Measurements from ENCODE around the gene MAP4K4.
"Not testable (repeated sequence)": the region's sequence is repeated elsewhere in the genome, so short reads cannot be mapped to it uniquely, and the experiment has no call there.

The MAP4K4 gene

DNA sequence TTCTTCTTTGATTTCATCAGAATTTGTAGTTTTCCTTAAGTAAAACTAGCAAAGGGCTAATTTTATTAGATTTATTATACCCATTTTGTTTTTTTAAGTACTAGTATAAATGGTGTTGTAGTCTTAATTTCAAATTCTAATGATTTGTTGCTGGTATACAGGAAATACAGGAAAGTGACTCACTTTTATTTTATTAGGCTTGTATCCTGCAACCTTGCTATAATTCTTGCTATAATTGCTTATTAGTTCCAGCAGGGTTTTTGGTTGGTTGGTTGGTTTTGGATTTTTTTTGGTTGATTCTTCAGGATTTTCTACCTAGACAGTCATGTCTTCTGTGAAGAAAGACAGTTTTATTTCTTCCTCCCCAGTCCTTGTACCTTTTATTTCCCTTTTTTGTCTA lies 183.6 kb downstream of the MAP4K4 start:
- DNase-seq: no peak

DNA sequence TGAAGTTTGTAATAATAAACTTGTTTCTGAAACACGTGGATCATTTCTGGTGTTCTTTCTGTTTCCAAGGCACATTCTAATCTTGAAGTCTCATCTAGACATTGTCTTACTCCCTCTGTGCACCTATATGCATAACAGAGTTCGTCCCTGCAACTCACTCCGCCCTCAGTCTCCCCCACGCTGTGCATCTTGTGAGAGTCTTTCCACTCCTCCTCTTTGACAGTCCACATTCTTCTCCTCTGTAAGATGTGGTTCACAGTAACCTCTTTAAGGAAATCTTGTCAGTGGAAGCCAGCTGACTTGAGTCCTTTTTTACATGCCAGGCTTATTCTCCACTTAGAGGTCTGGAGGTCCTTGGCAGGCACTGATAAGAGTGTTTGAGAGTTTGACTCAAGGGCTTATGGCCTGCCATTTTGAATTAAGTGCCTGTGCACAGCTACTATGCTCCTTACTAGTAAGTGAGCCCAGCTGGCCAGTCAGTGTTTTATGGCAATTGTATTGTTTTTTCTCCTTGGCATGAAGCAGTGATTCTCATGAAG lies 185.3 kb downstream of the MAP4K4 start:
- DNase-seq: no peak

DNA sequence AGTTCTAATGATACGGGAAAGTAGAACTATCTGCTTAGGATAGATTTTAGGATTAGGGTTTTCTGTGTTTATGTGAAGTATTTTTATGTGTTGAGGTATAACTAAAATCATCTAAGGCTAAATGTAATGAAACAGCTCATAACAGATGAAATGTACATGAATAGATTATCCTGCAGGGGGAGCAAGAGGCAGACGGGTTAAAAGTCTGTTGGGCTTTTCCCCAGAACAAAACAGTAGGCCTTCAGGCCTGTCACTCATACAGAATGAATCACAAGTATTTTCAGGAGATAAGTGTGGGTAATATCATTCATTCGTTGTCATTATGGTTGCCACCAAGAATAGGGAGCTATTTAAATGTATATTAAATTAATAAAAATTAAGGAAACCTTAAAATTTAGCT lies 186.4 kb downstream of the MAP4K4 start:
- peak; percentile 38 to 52 for DNase-seq

DNA sequence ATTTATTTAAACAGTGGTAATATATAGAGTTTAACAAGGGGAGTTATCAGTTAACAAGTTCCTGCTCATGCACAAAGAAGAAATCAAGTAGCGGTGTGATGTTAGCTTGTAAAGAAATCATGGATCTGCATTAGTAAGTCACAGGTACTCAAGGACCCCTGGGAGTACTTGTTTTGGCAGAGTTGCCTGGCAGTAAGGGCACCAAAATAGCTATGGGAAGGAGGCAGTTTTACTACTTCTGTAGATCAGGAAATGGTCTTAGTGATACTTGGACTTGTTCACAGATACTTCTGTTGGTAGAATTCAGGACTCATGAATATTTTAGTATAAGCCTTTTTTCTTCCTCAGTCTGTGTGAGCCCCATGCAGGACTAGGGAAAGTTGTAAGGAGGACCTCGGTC lies 186.9 kb downstream of the MAP4K4 start:
- no peak for DNase-seq

DNA sequence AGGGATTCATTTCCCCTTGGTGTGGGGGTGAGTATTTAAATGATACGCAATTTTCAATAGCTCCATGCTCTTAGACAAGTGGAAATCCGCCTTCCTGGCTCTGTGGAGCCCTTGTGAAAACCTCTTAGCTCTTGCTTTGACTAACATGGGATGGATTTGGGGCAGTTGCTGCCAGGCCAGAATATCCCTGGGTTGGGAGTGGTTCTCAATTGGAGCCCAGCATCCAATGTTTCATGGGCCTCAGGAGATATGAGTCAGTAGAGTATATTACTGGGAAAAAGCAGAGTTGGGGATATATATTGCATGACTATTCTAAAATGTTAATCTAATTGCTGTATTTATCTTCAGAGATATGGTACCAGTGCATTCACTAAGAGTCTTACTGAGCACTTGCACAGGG lies 189.8 kb downstream of the MAP4K4 start:
- DNase-seq: no peak

DNA sequence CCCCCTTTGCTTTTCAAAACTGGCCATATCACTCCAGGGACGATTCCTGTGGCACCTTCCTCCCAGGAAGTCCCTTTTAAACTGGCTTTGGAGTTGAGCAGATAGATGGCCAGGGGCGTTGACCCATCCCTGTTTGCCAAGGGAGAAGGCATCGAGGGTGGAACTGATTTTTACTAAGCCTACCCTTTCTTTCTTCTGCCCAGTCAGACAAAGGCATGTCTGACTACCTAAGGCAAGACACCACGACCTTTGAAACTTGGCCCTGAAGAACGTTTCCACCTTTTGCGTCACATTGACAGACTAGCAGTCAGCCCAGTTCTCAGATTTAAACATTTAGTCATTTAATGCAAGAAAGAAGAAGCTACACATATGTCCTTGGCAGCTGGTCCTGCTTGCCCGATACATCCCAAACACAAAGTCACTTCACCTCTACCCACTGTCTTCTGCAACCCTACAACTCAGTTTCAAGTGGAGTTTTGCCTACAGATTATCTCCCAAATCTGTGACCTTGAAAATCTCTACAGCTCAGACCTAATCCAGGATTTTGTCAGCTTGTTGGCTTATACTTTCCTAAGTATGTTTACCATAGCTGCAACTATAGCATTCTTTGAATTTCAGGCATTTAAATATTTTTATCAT lies 192.1 kb downstream of the MAP4K4 start:
- no peak for DNase-seq

DNA sequence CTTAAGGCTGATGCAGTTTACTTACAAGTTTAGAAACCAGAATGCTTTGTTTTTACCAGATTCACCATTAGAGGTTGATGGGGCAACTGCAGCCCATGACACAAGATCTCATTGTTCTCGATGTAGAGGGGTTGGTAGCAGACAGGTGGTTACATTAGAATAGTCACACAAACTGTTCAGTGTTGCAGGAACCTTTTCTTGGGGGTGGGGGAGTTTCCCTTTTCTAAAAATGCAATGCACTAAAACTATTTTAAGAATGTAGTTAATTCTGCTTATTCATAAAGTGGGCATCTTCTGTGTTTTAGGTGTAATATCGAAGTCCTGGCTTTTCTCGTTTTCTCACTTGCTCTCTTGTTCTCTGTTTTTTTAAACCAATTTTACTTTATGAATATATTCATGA lies 194.9 kb downstream of the MAP4K4 start:
- no peak for DNase-seq

DNA sequence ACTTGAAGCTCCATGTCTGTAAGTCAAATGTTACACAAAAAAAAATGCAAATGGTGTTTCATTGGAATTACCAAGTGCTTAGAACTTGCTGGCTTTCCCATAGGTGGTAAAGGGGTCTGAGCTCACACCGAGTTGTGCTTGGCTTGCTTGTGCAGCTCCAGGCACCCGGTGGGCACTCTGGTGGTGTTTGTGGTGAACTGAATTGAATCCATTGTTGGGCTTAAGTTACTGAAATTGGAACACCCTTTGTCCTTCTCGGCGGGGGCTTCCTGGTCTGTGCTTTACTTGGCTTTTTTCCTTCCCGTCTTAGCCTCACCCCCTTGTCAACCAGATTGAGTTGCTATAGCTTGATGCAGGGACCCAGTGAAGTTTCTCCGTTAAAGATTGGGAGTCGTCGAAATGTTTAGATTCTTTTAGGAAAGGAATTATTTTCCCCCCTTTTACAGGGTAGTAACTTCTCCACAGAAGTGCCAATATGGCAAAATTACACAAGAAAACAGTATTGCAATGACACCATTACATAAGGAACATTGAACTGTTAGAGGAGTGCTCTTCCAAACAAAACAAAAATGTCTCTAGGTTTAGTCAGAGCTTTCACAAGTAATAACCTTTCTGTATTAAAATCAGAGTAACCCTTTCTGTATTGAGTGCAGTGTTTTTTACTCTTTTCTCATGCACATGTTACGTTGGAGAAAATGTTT lies 196.3 kb downstream of the MAP4K4 start:
- DNase-seq: no peak

DNA sequence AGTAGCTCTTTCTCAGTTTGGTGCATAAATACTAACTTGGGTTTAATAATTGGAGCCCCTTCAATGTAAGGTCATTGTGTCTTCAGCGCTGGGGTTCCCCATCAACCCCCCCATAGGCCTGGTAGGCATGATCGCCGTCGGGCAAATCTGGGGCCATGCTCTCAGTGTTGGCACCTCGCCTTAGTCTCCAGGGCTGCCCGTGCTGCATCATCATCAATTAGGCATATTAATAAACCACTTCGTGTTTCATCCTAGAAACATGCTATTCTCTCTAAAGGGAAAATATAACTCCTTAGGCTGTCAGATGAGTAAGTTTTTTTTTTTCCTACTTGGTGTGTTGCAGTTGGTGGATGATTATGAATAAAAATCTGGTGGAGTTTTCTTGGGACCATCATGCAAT lies 197.5 kb downstream of the MAP4K4 start:
- DNase-seq: no peak

DNA sequence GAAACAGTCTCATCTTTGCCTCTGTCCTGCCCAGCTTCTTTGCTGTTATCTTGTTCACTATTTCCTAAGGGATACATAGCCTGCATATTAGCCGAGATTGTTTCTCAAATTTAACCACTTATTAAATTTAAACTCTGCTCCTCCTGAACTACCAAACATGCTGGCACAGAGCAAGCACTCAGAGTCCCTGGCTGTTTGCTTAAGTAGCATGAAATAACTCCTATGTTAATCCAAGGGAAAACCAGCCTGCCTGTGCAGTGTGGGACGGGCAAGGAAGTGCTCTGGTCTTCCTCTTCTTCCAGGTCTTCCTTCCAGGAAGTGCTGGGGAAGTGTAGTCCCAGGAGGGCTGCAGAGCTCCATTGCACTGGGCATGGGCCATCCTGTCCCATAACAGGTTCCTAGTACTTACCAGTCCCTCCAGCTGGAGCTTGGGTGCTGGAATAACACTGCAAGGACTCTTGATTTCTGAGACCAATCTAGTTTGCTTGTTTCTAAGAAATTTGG lies 198.4 kb downstream of the MAP4K4 start:
- DNase-seq: no peak

DNA sequence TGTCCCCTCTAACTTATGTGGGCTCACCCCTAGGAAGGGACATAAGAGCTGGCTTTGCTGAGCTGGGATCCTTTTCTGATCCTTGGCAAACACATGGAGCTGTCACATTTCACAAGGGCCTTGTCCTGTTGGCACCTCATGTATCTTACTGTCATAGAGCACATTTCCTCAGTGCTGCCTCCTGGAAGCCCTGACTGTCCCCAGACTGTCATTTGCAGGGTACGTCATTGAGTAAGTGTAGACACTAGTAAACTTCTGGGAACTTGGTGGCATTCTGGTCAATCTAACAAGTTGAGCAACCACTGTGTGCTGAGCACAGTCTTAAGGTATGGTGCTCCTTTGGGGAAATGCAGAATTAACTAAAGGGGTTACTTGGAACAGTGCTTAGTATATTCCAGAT lies 199.8 kb downstream of the MAP4K4 start:
- DNase-seq: no peak

DNA sequence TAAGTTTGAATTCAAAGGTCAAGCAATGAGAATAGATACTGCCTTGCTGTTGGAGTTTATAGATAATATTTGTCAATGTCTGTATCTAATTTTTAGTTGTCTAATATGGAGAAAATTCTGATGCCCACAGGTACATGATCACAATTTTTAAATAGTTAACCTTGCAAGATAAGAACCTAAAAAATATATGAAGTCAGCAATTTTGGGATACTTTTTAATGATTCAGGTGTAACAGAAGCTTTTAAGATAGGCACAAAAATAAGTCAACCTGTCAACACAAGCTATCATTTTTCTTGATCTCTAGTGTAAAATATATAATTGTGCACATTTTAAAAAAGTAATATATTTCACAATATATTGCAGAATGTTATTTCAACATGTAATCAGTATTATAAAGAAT lies 201.8 kb downstream of the MAP4K4 start:
- DNase-seq: no peak

DNA sequence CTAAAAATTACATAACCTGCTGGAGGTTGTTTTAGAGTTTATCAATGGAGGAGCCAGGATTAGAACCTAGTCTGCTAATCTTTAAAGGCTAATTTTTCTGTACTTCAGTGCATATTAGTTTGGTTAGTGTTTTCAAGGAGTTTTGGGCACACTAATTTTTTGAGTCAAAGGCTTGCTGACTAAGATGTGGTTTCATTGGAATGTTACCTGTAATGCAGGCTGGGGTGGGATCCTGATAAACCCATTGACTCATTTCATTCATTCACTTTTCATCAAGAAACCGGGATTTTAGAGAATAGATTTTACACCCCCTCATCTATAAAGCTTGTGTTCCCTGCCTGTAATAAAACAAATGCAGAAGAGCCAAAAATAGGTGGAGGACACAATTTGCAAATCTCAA lies 202.4 kb downstream of the MAP4K4 start:
- DNase-seq: no peak

DNA sequence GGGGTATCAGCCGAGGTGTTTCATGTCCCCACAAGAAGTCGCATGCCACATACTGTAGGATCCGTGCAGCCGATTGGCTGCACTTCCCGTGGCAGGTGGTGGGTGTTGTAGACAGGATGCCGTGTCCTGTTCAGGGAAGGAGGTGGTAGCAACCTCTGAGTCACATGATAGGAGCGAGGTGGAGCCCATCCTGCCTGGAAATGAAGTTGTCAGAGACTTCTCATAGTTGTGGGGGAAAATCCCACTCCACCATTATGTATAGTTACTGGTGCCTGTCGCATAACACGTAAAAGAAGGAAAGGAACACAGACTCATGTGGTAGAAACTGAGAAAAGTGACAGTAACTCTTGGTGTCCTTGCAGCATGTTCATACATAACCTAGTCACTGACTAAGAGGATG lies 202.9 kb downstream of the MAP4K4 start:
- DNase-seq: no peak

DNA sequence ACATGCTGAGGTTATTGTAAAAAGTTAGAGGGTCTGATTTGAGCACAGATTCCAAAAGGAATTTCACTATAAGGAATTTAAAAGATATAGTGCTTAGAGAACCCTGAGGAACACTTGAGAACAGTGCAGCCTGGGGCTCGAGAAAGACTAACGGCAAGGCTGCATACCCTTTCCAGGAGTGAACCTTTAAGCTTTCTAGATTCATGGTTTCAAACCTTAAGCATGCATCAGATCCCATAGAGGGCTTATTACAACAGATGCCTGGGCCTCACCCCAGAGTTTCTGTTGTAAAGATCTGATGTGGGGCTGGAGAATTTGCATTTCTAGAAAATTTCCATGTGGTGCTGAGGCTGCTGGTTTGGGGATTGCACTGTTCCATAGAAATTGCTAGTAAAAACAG lies 203.7 kb downstream of the MAP4K4 start:
- DNase-seq: no peak

DNA sequence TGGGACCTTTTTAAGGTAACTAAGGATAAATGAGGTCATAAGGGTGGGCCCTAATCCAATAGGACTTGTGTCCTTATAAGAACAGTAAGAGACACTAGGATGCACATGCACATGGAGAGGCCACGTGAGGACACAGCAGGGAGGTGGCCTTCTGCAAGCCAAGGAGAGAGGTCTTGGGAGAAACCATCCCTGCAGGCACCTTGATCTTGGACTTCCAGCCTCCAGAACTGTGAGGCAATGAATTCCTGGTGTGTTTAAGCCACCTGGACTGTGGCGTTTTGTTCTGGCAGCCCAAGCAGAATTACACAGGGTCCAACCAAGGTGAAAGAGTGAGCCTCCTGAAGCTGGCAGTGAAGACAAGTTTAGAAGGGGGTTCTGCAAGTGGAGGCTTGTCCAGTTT lies 204.7 kb downstream of the MAP4K4 start:
- no peak for DNase-seq

DNA sequence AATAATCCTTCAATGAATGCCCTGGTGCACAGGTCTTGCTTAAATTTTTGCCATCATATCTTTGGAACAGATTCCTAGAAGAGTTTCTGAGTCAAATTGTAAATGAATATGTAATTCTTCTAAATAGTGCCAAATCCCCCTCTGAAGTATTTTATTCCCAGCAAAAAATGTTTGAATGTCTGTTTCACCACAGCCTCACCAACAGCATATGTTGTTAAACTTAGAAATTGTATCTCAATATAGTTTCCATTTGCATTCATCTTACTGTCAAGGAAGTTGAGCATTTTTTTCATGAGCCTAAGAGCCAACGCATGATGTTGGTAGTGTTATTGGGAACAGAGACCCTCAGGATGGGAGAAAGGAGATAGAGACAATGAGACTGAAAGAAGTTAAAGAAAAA lies 207.4 kb downstream of the MAP4K4 start:
- DNase-seq: no peak

DNA sequence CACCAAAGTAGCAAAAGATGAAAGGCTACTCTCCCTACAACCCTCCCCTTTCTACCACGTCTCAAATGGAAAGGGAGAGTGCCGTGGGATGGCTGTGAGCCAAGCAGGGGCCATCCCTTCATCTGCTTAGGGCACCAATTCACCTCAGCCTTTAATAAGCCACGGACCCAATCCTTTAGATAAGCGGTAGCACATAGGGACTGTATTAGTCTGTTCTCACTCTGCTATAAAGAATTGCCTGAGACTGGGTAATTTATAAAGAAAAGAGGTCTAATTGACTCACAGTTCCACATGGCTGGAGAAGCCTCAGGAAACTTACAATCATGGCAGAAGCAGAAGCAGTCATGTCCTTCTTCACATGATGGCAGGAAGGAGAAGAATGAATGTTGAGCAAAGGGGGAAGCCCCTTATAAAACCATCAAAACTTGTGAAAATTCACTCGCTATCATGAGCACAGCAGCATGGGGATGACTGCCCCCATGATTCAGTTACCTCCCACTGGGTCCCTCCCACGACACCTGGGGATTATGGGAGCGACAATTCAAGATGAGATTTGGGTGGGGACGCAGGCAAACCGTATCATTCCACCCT lies 208.3 kb downstream of the MAP4K4 start:
- no peak for DNase-seq

DNA sequence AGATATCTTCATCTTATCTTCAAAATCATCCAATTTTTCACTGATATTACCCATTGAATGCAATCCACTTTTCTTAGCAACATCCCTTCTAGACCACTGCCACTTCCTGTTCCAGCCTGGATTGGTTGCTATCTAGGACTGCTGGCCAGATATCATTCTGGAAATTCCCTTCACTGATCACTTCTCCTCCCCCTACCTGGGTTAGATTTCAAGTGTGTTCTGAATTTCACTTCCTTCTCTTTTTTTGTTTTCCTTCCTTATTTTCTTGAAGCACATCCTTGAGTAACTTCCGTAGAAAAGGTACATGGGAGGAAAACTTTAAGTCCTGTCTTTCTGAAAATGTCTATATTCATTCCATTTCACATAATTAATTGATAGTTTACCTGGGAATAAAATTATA lies 212.3 kb downstream of the MAP4K4 start:
- no peak for DNase-seq

DNA sequence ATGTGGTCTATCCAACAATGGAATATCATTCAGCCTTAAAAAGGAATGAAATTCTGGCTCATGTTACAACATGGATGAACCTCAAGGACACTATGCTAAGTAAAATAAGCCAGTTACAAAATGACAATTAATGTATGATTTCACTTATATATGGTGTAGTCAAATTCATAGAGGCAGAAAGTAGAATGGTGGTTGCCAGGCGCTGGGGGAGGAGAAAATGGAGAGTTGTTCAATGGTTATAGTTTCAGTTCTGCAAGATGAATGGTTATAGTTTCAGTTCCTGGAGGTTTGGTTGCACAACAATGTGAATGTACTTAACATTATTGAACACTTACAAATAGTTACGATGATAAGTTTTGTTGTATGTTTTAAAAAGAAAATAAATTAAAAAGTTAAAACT lies 215.0 kb downstream of the MAP4K4 start:
- peak; percentile 6 to 40 for DNase-seq

DNA sequence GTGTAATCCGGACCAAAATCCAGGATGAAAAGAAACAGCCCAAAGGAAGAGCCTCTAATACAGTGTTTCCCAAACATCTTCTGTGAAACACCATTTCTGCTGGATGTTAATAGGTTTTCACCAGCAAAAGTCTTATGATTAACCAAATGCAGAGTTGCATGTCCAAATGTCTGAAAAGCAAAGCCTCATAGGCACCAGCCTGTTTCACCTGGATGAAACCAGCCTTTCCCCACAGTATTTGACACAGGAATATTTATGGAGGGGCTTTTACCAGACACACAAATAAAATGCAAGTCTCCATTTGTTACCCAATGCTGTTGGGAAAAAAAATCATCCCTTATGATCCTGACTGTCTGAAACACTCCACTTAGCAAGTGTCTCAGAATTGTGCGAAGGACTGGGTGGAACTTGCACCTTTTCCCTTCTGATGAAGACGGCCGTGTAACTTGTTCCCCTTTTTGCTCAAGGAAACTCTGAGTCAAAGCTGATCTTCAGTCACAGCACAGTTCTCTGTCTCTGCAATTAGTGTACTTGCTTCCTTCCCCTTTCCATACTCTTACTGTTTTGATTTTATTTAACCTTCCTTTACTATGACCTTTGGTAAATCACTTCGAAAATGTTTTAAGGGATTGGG lies 223.9 kb downstream of the MAP4K4 start:
- DNase-seq: peak; percentile 15 to 62

DNA sequence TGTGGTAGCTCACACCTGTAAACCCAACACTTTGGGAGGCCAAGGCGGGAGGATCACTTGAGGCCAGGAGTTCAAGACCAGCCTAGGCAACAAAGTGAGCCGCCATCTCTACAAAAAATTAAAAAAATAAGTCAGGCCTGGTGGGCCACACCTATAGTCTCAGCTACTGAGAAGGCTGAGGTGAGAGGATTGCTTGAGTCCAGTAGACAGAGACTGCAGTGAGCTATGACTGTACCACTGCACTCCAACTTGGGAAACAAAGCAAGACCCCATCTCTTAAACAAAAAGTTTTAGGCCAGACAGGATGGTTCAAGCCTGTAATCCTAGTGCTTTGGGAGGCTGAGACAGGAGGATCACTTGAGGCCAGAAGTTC lies 224.4 kb downstream of the MAP4K4 start:
- DNase-seq: no peak

DNA sequence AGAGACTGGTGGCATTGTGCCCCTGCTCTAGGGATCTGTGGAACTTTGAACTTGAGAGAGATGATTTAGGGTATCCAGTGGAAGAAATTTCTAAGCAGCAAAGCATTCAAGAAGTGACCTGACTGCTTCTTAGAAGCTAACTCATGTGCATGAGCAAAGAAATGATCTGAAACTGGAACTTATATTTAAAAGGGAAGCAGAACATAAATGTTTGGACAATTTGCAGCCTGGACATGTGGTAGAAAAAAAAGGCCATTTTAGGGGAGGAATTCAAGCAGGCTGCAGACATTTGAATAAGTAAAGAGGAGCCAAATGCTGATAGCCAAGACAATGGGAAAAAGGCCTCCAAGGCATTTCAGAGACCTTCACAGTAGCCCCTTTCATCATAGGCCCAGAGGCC lies 226.8 kb downstream of the MAP4K4 start:
- not testable (repeated sequence) for DNase-seq

DNA sequence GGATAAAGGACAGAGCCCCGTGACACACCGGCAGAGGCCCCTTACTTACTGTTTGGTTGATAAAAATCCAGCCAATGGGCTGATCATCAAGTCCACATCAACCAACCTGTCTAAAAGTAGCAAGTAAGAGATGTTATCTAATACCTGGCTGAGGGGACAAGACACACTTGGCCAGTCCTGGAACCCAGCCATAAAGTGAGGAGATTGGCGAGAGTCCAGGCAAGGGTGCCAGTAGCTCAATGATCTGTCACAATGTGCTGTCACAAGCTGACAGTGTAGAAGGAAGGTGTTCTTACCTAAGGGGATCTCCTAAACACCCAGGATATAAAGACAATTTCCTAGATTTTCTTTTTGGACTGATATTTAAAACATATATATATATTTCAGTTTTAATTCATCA lies 232.5 kb downstream of the MAP4K4 start:
- DNase-seq: no peak

All from CD4-positive, alpha-beta T cell treated with Interleukin-4 for 1 hour (primary cell).